ENCODE results near the gene SRM. TPM values are rescaled to one million over a fixed set of nuclear protein-coding genes. Genes with fewer than 3 reads are reported as not detected.

The SRM gene
- total RNA-seq, 1 experiment from 2014 or later: 150 TPM

DNA sequence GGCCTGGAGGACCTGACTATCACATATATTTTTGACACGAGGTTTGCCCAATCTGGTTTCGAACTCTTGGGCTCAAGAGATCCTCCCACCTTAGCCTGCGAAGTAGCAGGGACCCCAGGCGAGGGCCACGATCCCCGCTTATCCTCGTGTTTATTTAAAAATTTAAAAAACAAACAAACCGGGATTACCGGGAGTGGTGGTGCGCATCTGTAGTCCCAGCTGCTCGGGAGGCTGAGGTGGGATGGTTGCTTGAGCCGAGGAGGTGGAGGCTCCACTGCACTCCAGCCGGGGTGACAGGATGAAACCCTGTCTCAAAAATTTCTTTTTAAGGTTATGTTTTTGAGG is 40.3 kb upstream of the SRM start:
- Histone ChIP-seq H4K20me1 (ENCODE audit: insufficient read depth) (no peaks in the 10 kb centered on the region; the same call in 1 of the 2 replicates), H3K36me3 (ENCODE audit: control insufficient read depth in 1 of 2, insufficient read depth in 2 of 2, low read length in 2 of 2) (peaks cover 13 to 14% of the 10 kb centered on the region in 2 experiments; a peak in 3 of 4 replicates), H3K27me3 (ENCODE audit: insufficient read depth, low read length) (no peaks in the 10 kb centered on the region), H3K9ac (ENCODE audit: low read length) (peak overlapping the region; percentile 95), H3K9me2 (ENCODE audit: insufficient read depth) (no peaks in the 10 kb centered on the region), H3K79me2 (ENCODE audit: insufficient read depth, low read length) (peaks cover 37% of the 10 kb centered on the region), H3K9me3 (ENCODE audit: control insufficient read depth in 1 of 2, insufficient read depth in 1 of 2, low read depth in 1 of 2, low read length in 2 of 2) (no peaks in the 10 kb centered on the region), H3K27ac (ENCODE audit: low read depth, low read length) (peak overlapping the region; percentile 91), H3K4me3 (replicated peaks in 1 of 2; ENCODE audit: low read depth in 1 of 2, low read length in 2 of 2) (peak overlapping the region; percentile 64 to 87), H3K4me1 (ENCODE audit: control insufficient read depth in 1 of 2, insufficient read depth in 2 of 2, low read length in 2 of 2) (peaks cover 6 to 18% of the 10 kb centered on the region in 2 experiments), H2AFZ (ENCODE audit: low read depth, low read length, poor library complexity, severe bottlenecking) (no peak overlapping the region), H3K4me2 (ENCODE audit: low read length) (peak overlapping the region; percentile 73)
- TF ChIP-seq EGR1 (IDR thresholded peaks at IDR 0.05; ENCODE audit: low read depth): no peak
- no peak for TF ChIP-seq EZH2phosphoT487 (IDR thresholded peaks at IDR 0.05; ENCODE audit: borderline replicate concordance)
- no peak for TF ChIP-seq POLR2A (IDR thresholded peaks at IDR 0.05; ENCODE audit: borderline replicate concordance, extremely low read depth, insufficient read depth, insufficient read length)
- TF ChIP-seq, protein P1, sequence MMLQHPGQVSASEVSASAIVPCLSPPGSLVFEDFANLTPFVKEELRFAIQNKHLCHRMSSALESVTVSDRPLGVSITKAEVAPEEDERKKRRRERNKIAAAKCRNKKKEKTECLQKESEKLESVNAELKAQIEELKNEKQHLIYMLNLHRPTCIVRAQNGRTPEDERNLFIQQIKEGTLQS (IDR thresholded peaks at IDR 0.05): no peak
- TF ChIP-seq, protein P2, sequence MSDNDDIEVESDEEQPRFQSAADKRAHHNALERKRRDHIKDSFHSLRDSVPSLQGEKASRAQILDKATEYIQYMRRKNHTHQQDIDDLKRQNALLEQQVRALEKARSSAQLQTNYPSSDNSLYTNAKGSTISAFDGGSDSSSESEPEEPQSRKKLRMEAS (IDR thresholded peaks at IDR 0.05): no peak
- no peak for TF ChIP-seq YY1 (IDR thresholded peaks at IDR 0.05; ENCODE audit: extremely low read depth, insufficient replicate concordance, low read depth, low read length)
- TF ChIP-seq CBX3 (IDR thresholded peaks at IDR 0.05; ENCODE audit: low read depth): no peak
- TF ChIP-seq, protein P3, sequence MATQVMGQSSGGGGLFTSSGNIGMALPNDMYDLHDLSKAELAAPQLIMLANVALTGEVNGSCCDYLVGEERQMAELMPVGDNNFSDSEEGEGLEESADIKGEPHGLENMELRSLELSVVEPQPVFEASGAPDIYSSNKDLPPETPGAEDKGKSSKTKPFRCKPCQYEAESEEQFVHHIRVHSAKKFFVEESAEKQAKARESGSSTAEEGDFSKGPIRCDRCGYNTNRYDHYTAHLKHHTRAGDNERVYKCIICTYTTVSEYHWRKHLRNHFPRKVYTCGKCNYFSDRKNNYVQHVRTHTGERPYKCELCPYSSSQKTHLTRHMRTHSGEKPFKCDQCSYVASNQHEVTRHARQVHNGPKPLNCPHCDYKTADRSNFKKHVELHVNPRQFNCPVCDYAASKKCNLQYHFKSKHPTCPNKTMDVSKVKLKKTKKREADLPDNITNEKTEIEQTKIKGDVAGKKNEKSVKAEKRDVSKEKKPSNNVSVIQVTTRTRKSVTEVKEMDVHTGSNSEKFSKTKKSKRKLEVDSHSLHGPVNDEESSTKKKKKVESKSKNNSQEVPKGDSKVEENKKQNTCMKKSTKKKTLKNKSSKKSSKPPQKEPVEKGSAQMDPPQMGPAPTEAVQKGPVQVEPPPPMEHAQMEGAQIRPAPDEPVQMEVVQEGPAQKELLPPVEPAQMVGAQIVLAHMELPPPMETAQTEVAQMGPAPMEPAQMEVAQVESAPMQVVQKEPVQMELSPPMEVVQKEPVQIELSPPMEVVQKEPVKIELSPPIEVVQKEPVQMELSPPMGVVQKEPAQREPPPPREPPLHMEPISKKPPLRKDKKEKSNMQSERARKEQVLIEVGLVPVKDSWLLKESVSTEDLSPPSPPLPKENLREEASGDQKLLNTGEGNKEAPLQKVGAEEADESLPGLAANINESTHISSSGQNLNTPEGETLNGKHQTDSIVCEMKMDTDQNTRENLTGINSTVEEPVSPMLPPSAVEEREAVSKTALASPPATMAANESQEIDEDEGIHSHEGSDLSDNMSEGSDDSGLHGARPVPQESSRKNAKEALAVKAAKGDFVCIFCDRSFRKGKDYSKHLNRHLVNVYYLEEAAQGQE (IDR thresholded peaks at IDR 0.05; ENCODE audit: low read depth): no peak
- no peak for TF ChIP-seq CEBPB (IDR thresholded peaks at IDR 0.05; ENCODE audit: low read depth)
- TF ChIP-seq SIN3A (IDR thresholded peaks at IDR 0.05; ENCODE audit: low read depth): no peak
- TF ChIP-seq POLR2AphosphoS5 (IDR thresholded peaks at IDR 0.05; ENCODE audit: low read depth, low read length): no peak
- no peak for TF ChIP-seq ZNF274 (IDR thresholded peaks at IDR 0.05; ENCODE audit: low read depth, low read length)
- ATAC-seq (no peak), DNase-seq (ENCODE audit: low read depth, low spot score) (no peak)
- intact Hi-C loops (cut with micrococcal nuclease): no loop called here
- ChIA-PET CTCF (no interaction called here), RAD21 (ENCODE audit: low non-redundant PET in 1 of 2, low total read pairs in 2 of 2, uncharacterized antibody in 2 of 2, unreplicated experiment in 2 of 2) (no interaction called here), POLR2A (interaction anchor here (1.4 kb wide), 1 partner anchor 163 kb away, joined by 3 read pairs; no protein-coding TSS in a partner anchor)
- BruUV-seq (replicated peaks): TSS peak; percentile 99

Measured in HCT116 (cell line).